SK-N-SH (cell line): ENCODE results near the gene TTC28. TPM values are rescaled to one million over a fixed set of nuclear protein-coding genes. Genes with fewer than 3 reads are reported as not detected.

Experiments used
- CTCF ChIA-PET: fragments of 300-600, 350-600 bp; formaldehyde crosslinking; extraction: SDS; loops from one replicate; lab custom pipeline; 2021; lab: Yijun Ruan, JAX
- POLR2A ChIA-PET: fragments of 350-600 bp; sonication (Branson Sonifier 250); formaldehyde crosslinking; extraction: SDS; loops from one replicate; lab custom pipeline; 2020; ENCODE audit warnings: antibody characterized with exemption, inconsistent platforms; lab: Yijun Ruan, JAX
- DNase-seq: peaks from one replicate; pipeline ENCODE4 v3.0.0; 2012
- H2AFZ ChIP-seq: fragments of 200-600 bp; sonication (generic); 2 replicates; pipeline ENCODE4 v1.8.1; 2016; ENCODE audit warnings: antibody characterized with exemption, mild to moderate bottlenecking, low read depth
- H3F3A ChIP-seq: fragments of 200-600 bp; sonication (generic); replicated peaks from 2 replicates; pipeline ENCODE3; 2016; ENCODE audit warnings: antibody characterized with exemption, mild to moderate bottlenecking; ENCODE audit not compliant: insufficient read depth
- H3K27ac ChIP-seq, 2 experiments: fragments of 200-500 bp in 1 of 2; fragments of 200-600 bp in 1 of 2; sonication (Bioruptor generic) in 1 of 2; sonication (generic), shearing (Covaris generic) in 1 of 2; 2 replicates each; pipeline versions ENCODE4 v1.5.1 to v1.6.1; 2014 to 2016; ENCODE audit warnings: low read depth in 2 of 2, inconsistent platforms in 1 of 2, low read length in 1 of 2, mild to moderate bottlenecking in 1 of 2, mixed read lengths in 1 of 2
- H3K27me3 ChIP-seq: fragments of 200-600 bp; sonication (generic), shearing (Covaris generic); 2 replicates; pipeline ENCODE4 v1.6.1; 2016; ENCODE audit warnings: mixed run types; ENCODE audit not compliant: insufficient read depth
- H3K36me3 ChIP-seq, 2 experiments: fragments of 200-500 bp in 1 of 2; fragments of 200-600 bp in 1 of 2; sonication (Bioruptor generic) in 1 of 2; sonication (generic) in 1 of 2; replicated peaks in 1 of 2; 2 replicates each; pipeline versions ENCODE3 to v1.5.1; 2014 to 2016; ENCODE audit warnings: low read length in 1 of 2, mild to moderate bottlenecking in 1 of 2; ENCODE audit not compliant: insufficient read depth in 2 of 2, control insufficient read depth in 1 of 2
- H3K4me1 ChIP-seq, 2 experiments: fragments of 200-500 bp in 1 of 2; fragments of 200-600 bp in 1 of 2; sonication (Bioruptor generic) in 1 of 2; sonication (generic), shearing (Covaris generic) in 1 of 2; 2 replicates each; pipeline versions ENCODE4 v1.5.1 to v1.6.1; 2014 to 2016; ENCODE audit warnings: low read depth in 1 of 2, low read length in 1 of 2, mixed run types in 1 of 2; ENCODE audit not compliant: insufficient read depth in 2 of 2, control insufficient read depth in 1 of 2
- H3K4me2 ChIP-seq: fragments of 200-600 bp; sonication (generic), shearing (Covaris generic); 2 replicates; pipeline ENCODE4 v1.6.1; 2017; ENCODE audit warnings: mixed run types
- H3K4me3 ChIP-seq, 2 experiments: fragments of 200-500 bp in 1 of 2; fragments of 200-600 bp in 1 of 2; sonication (Bioruptor generic) in 1 of 2; sonication (generic), shearing (Covaris generic) in 1 of 2; 2 replicates each; pipeline versions ENCODE4 v1.5.1 to v1.8.1; 2014 to 2016; ENCODE audit warnings: low read depth in 2 of 2, inconsistent platforms in 1 of 2, low read length in 1 of 2, mild to moderate bottlenecking in 1 of 2, mixed read lengths in 1 of 2, moderate library complexity in 1 of 2
- H3K79me2 ChIP-seq: fragments of 200-600 bp; sonication (generic); 2 replicates; pipeline ENCODE4 v1.8.1; 2017; ENCODE audit warnings: mild to moderate bottlenecking; ENCODE audit not compliant: insufficient read depth
- H3K9ac ChIP-seq: fragments of 200-600 bp; sonication (generic); 2 replicates; pipeline ENCODE4 v1.6.1; 2017; ENCODE audit warnings: mixed run types
- H3K9me2 ChIP-seq: fragments of 200-600 bp; sonication (generic); 2 replicates; pipeline ENCODE4 v1.6.1; 2017; ENCODE audit warnings: mixed run types
- H3K9me3 ChIP-seq: fragments of 200-600 bp; sonication (generic); 2 replicates; pipeline ENCODE4 v1.6.1; 2017; ENCODE audit warnings: mixed run types, mild to moderate bottlenecking, moderate library complexity
- H4K20me1 ChIP-seq: fragments of 200-600 bp; sonication (generic); 2 replicates; pipeline ENCODE4 v1.6.1; 2017; ENCODE audit warnings: mild to moderate bottlenecking, mixed run types; ENCODE audit not compliant: insufficient read depth
- ELF1 ChIP-seq: IDR thresholded peaks from 2 replicates; pipeline ENCODE4 v1.4.0; 2012
- EZH2phosphoT487 ChIP-seq: fragments of 200-600 bp; sonication (generic); IDR thresholded peaks from 2 replicates; pipeline ENCODE4 v1.6.1; 2017; ENCODE audit warnings: low read depth, mixed run types, mild to moderate bottlenecking, antibody characterized with exemption, moderate library complexity, borderline replicate concordance
- FOXM1 ChIP-seq: IDR thresholded peaks from 2 replicates; pipeline ENCODE4 v1.4.0; 2012; ENCODE audit warnings: low read depth, mild to moderate bottlenecking
- GATA2 ChIP-seq: sonication (generic); formaldehyde crosslinking; IDR thresholded peaks from 2 replicates; pipeline ENCODE4 v1.5.0; 2020; ENCODE audit warnings: mild to moderate bottlenecking, missing genetic modification reagents
- MAX ChIP-seq: IDR thresholded peaks from 2 replicates; pipeline ENCODE4 v1.4.0; 2012; ENCODE audit warnings: low read depth
- MXI1 ChIP-seq: IDR thresholded peaks from 2 replicates; pipeline ENCODE4 v1.6.1; 2012; ENCODE audit warnings: mild to moderate bottlenecking, low read depth, low read length, improper control_type of control experiment
- RAD21 ChIP-seq: IDR thresholded peaks from 2 replicates; pipeline ENCODE4 v1.6.1; 2012; ENCODE audit warnings: mild to moderate bottlenecking, low read length
- RFX5 ChIP-seq: IDR thresholded peaks from 2 replicates; pipeline ENCODE4 v1.6.1; 2012; ENCODE audit warnings: mild to moderate bottlenecking, improper control_type of control experiment, low read length
- TAF1 ChIP-seq: IDR thresholded peaks from 2 replicates; pipeline ENCODE4 v1.6.1; 2012; ENCODE audit warnings: low read depth, mild to moderate bottlenecking, low read length, moderate library complexity, borderline replicate concordance
- WGBS: methylation state at CpG from one replicate; pipeline ENCODE4 v1.1.6; 2017; ENCODE audit warnings: low lambda C conversion rate; 5-methylcytosine and 5-hydroxymethylcytosine counted together
- polyA plus RNA-seq, 3 experiments: library from polyadenylated mRNA; depleted of rRNA; stranded (reverse); fragments of >200 nt; gene quantifications; 2 replicates each; pipeline ENCODE4 v1.2.3, GENCODE V29; 2012
- TF ChIP-seq, protein P1 (sequence below): fragments of 150-350 bp; IDR thresholded peaks from 2 replicates; pipeline ENCODE4 v1.6.1; 2016; ENCODE audit warnings: mild to moderate bottlenecking, low read depth, low read length

TTC28 gene
- polyA plus RNA-seq, 1 of the 3 experiments (the other 2 are of a cell fraction), result 5.9 TPM

DNA sequence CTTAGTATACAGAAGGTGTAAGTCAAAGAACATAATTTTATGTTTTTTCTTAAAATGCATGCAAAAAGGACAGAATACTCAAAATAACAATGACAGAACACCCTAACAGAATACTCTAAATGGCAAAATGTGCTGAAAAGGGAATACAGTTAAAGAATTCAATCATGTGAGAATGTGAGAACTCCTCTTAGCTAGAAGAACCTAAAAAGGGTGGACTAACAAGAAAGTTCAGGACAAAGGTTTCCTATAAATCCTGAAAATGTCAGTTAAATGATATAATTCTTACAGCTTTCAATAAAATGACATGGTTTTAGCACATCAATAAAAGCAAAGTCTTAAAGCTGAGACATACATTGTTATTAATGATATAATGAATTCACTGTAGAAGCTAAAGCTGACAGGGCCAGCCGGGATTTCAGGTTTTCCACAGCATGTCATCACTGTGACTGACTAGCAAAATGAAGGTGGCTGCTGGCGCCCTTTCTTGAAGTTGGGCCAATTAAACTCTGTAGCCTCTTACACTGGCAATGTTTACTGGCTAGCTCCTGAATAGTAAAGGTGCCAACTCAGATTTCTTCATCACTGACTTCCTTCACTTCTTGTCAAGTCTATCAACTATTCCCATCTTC is 244.4 kb downstream of the TTC28 start:
- Histone ChIP-seq H3K9ac (no peak overlapping the region), H3K27ac (no peak overlapping the region), H3K9me2 (no peaks in the 10 kb centered on the region), H3K27me3 (no peaks in the 10 kb centered on the region), H3K4me3 (no peak overlapping the region), H3K4me2 (no peak overlapping the region), H4K20me1 (no peaks in the 10 kb centered on the region), H3K36me3 (no peaks in the 10 kb centered on the region), H3K4me1 (peaks cover 0 to 25% of the 10 kb centered on the region in 2 experiments; a peak in 3 of 4 replicates), H3K9me3 (no peaks in the 10 kb centered on the region), H3K79me2 (peaks cover 38% of the 10 kb centered on the region; the same call in 1 of the 2 replicates), H3F3A (no peaks in the 10 kb centered on the region), H2AFZ (no peak overlapping the region)
- ChIA-PET CTCF (interaction anchor here (0.6 to 4.5 kb wide), 6 partner anchors 8 to 394 kb away, joined by 3 to 18 read pairs (median 3); no protein-coding TSS in a partner anchor), POLR2A (no interaction called here)
- WGBS, result 95% methylated on average over 2 of the region's 2 CpGs
- no peak for TF ChIP-seq MXI1
- TF ChIP-seq RFX5, result no peak
- TF ChIP-seq, protein P1, sequence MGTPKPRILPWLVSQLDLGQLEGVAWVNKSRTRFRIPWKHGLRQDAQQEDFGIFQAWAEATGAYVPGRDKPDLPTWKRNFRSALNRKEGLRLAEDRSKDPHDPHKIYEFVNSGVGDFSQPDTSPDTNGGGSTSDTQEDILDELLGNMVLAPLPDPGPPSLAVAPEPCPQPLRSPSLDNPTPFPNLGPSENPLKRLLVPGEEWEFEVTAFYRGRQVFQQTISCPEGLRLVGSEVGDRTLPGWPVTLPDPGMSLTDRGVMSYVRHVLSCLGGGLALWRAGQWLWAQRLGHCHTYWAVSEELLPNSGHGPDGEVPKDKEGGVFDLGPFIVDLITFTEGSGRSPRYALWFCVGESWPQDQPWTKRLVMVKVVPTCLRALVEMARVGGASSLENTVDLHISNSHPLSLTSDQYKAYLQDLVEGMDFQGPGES, result no peak
- no peak for DNase-seq

DNA sequence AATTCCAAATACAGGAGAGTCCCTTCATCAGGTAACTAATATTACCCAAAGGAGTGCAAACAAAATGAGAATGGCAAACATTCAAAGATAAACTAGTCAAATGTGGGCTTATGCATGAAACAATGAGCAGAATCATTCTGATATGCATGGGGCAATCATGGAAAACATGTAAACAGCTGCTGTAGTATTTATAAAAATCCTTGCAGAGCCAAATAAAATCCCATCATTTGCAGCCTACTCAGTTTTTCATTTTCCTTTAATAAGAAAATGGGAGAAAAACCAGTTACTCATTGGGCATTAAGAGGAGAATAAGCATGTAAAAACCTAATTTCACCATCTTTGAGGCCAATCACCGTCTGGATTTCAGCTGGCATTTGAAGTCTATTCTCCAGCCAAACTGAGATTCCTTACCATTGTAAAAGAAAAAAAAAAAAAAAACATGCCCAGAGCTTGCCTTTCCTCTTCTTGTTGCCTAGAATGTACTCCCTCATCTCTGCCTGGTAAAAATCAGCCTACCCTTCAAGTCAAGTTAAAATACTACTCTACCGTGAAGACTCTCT is 249.1 kb downstream of the TTC28 start:
- no peak overlapping the region for H3K9ac ChIP-seq
- peaks cover 0 to 12% of the 10 kb centered on the region in 2 experiments; a peak in 2 of 4 replicates for H3K4me1 ChIP-seq
- WGBS, result 78% methylated on average over 2 of the region's 2 CpGs
- DNase-seq, result no peak
- no peaks in the 10 kb centered on the region for H3K9me2 ChIP-seq
- peaks cover 13% of the 10 kb centered on the region; the same call in 1 of the 2 replicates for H3K79me2 ChIP-seq
- peaks cover 12% of the 10 kb centered on the region for H3F3A ChIP-seq
- H3K4me3 ChIP-seq, result no peak overlapping the region
- no peak overlapping the region for H3K4me2 ChIP-seq
- POLR2A ChIA-PET, result no interaction called here
- H4K20me1 ChIP-seq, result no peaks in the 10 kb centered on the region
- H3K27me3 ChIP-seq, result no peaks in the 10 kb centered on the region
- no peaks in the 10 kb centered on the region for H3K36me3 ChIP-seq
- no peaks in the 10 kb centered on the region for H3K9me3 ChIP-seq
- peak overlapping the region in 1 of 2 experiments; percentile 40; a peak in 1 of 4 replicates for H3K27ac ChIP-seq
- no peak overlapping the region for H2AFZ ChIP-seq
- TF ChIP-seq ELF1 (no peak), FOXM1 (no peak), MAX (no peak), EZH2phosphoT487 (no peak), GATA2 (CRISPR knock-in tag) (no peak)
- CTCF ChIA-PET, result interaction anchor here (0.6 to 2.0 kb wide), 4 partner anchors 12 to 522 kb away, joined by 3 to 11 read pairs (median 4); no protein-coding TSS in a partner anchor

DNA sequence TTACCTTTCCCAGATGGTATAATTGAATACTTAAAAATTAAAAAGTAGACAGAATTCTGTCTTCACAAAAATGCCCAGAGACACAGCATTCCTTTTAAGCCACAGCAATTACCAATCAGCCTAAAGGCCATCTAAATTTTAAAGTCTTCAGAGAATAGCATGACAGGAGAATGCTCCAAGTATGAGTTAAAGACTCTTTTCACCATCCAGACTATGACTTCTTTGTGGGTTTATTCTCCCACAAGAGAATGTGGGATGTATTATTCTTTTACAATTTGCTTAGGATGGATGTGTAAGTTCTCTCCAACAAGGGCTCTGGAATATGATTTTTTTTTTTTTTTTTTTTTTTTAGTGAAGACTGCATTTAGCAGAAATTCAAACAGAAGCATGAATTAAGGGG is 249.9 kb downstream of the TTC28 start:
- no peaks in the 10 kb centered on the region for H3K9me3 ChIP-seq
- no peak for TF ChIP-seq FOXM1
- no peak for TF ChIP-seq RAD21
- no peak for TF ChIP-seq ELF1
- no peak for TF ChIP-seq TAF1
- TF ChIP-seq EZH2phosphoT487, result no peak
- H2AFZ ChIP-seq, result no peak overlapping the region
- no peaks in the 10 kb centered on the region for H3K27me3 ChIP-seq
- no peaks in the 10 kb centered on the region for H3K9me2 ChIP-seq
- no peaks in the 10 kb centered on the region for H3K36me3 ChIP-seq
- peaks cover 3 to 12% of the 10 kb centered on the region in 2 experiments; a peak in 2 of 4 replicates for H3K4me1 ChIP-seq
- no peak for DNase-seq
- ChIA-PET POLR2A (no interaction called here), CTCF (interaction anchor here (0.6 to 2.0 kb wide), 2 partner anchors 378 to 410 kb away, joined by 3 to 11 read pairs; no protein-coding TSS in a partner anchor)
- H3K4me2 ChIP-seq, result no peak overlapping the region
- H3K27ac ChIP-seq, result no peak overlapping the region
- H3F3A ChIP-seq, result peaks cover 12% of the 10 kb centered on the region
- H3K79me2 ChIP-seq, result peaks cover 10% of the 10 kb centered on the region; the same call in 1 of the 2 replicates
- H4K20me1 ChIP-seq, result no peaks in the 10 kb centered on the region
- no peak overlapping the region for H3K4me3 ChIP-seq
- H3K9ac ChIP-seq, result no peak overlapping the region
